Activated effector memory CD4-positive, alpha-beta T cell treated with Interleukin-2 at 50 U/mL for 16 hours (primary cell): ENCODE measurements around the gene ZBTB46.

ENCODE experiments used
- DNase-seq: peaks from one replicate; pipeline ENCODE4 v3.0.0-alpha.2; 2020

The ZBTB46 gene

GRCh38 chr20:63765082-63765873 is 65.8 kb downstream of the ZBTB46 start:
- no peak for DNase-seq

GRCh38 chr20:63759377-63759901 is 71.6 kb downstream of the ZBTB46 start:
- DNase-seq: no peak

- DNase-seq: no peak
Measured at GRCh38 chr20:63758152-63758551, 72.9 kb downstream of the ZBTB46 start.

- DNase-seq: no peak
Measured at GRCh38 chr20:63756648-63756991, 74.4 kb downstream of the ZBTB46 start.

- DNase-seq: no peak
Measured at GRCh38 chr20:63755933-63756647, 75.0 kb downstream of the ZBTB46 start.

- no peak for DNase-seq
Measured at GRCh38 chr20:63754008-63754407, 77.1 kb downstream of the ZBTB46 start.

GRCh38 chr20:63753381-63753780 is 77.7 kb downstream of the ZBTB46 start:
- no peak for DNase-seq

- no peak for DNase-seq
Measured at GRCh38 chr20:63752411-63753101, 78.5 kb downstream of the ZBTB46 start.

GRCh38 chr20:63751471-63752271 is 79.4 kb downstream of the ZBTB46 start:
- DNase-seq: no peak

GRCh38 chr20:63750807-63751470 is 80.1 kb downstream of the ZBTB46 start:
- peak; percentile 64 for DNase-seq

- no peak for DNase-seq
Measured at GRCh38 chr20:63749597-63750508, 81.2 kb downstream of the ZBTB46 start.

- no peak for DNase-seq
Measured at GRCh38 chr20:63748934-63749270, 82.2 kb downstream of the ZBTB46 start.

GRCh38 chr20:63748070-63748933 is 82.8 kb downstream of the ZBTB46 start:
- DNase-seq: no peak

GRCh38 chr20:63747622-63748069 is 83.4 kb downstream of the ZBTB46 start:
- no peak for DNase-seq

- DNase-seq: no peak
Measured at GRCh38 chr20:63746751-63747315, 84.2 kb downstream of the ZBTB46 start.

- no peak for DNase-seq
Measured at GRCh38 chr20:63745961-63746731, 84.9 kb downstream of the ZBTB46 start.

- no peak for DNase-seq
Measured at GRCh38 chr20:63745424-63745805, 85.6 kb downstream of the ZBTB46 start.

- DNase-seq: no peak
Measured at GRCh38 chr20:63744574-63745423, 86.3 kb downstream of the ZBTB46 start.
